ENCODE data around the gene TMEM272. TPM values are rescaled to one million over a fixed set of nuclear protein-coding genes. Genes with fewer than 3 reads are reported as not detected.

TMEM272 gene
- total RNA-seq, 3 donors from 2014 or later (not counting 1 experiment from before 2014, with no cell fraction given): 0.08 TPM; not detected in 2

- peaks cover 11 to 36% of the 10 kb centered on the region in 2 donors for H3K27me3 Mint-ChIP-seq (ENCODE audit: low read depth in 2 of 2)
- no peak for ATAC-seq
- H3K4me1 Mint-ChIP-seq: no peaks in the 10 kb centered on the region
- intact Hi-C loops (cut with micrococcal nuclease): no loop called here
- no peak overlapping the region for H3K4me3 Mint-ChIP-seq
- WGBS (ENCODE audit: insufficient coverage): no CpG with 5 or more reads among the region's 1 CpG
- no peak for DNase-seq
- Histone ChIP-seq H3K27me3 (ENCODE audit: control insufficient read depth, insufficient read depth, low read length) (peaks cover 2% of the 10 kb centered on the region), H3K36me3 (ENCODE audit: control insufficient read depth, insufficient read depth, low read length) (no peaks in the 10 kb centered on the region), H3K4me1 (ENCODE audit: control insufficient read depth, insufficient read depth, low read length) (no peaks in the 10 kb centered on the region), H3K4me3 (ENCODE audit: low read length) (no peak overlapping the region), H3K27ac (ENCODE audit: low read length) (no peak overlapping the region), H3K9me3 (ENCODE audit: control insufficient read depth, insufficient read depth, low read length) (no peaks in the 10 kb centered on the region)
- no peaks in the 10 kb centered on the region for H3K36me3 Mint-ChIP-seq
- H3K27ac Mint-ChIP-seq: no peak overlapping the region
- TF ChIP-seq CTCF (IDR thresholded peaks at IDR 0.05): no peak
- H3K9me3 Mint-ChIP-seq: no peaks in the 10 kb centered on the region
Observed at GRCh38 chr13:51856998-51857397, 12.0 kb upstream of the TMEM272 start.

- Mint-ChIP-seq H3K36me3 (no peaks in the 10 kb centered on the region), H3K27ac (no peak overlapping the region), H3K9me3 (no peaks in the 10 kb centered on the region), H3K27me3 (ENCODE audit: low read depth in 2 of 2) (peaks cover 12 to 34% of the 10 kb centered on the region in 2 donors), H3K4me1 (no peaks in the 10 kb centered on the region), H3K4me3 (no peak overlapping the region)
- WGBS (ENCODE audit: insufficient coverage): 100% methylated on average over 1 of the region's 1 CpG
- intact Hi-C loops (cut with micrococcal nuclease): no loop called here
- no peaks in the 10 kb centered on the region for H3K9me3 ChIP-seq (ENCODE audit: control insufficient read depth, insufficient read depth, low read length)
- no peak overlapping the region for H3K27ac ChIP-seq (ENCODE audit: low read length)
- H3K4me3 ChIP-seq (ENCODE audit: low read length): no peak overlapping the region
- H3K36me3 ChIP-seq (ENCODE audit: control insufficient read depth, insufficient read depth, low read length): no peaks in the 10 kb centered on the region
- no peak for TF ChIP-seq CTCF (IDR thresholded peaks at IDR 0.05)
- peaks cover 2% of the 10 kb centered on the region for H3K27me3 ChIP-seq (ENCODE audit: control insufficient read depth, insufficient read depth, low read length)
- H3K4me1 ChIP-seq (ENCODE audit: control insufficient read depth, insufficient read depth, low read length): no peaks in the 10 kb centered on the region
- no peak for DNase-seq
- ATAC-seq: no peak
Observed at GRCh38 chr13:51856027-51856736, 11.2 kb upstream of the TMEM272 start.

DNA sequence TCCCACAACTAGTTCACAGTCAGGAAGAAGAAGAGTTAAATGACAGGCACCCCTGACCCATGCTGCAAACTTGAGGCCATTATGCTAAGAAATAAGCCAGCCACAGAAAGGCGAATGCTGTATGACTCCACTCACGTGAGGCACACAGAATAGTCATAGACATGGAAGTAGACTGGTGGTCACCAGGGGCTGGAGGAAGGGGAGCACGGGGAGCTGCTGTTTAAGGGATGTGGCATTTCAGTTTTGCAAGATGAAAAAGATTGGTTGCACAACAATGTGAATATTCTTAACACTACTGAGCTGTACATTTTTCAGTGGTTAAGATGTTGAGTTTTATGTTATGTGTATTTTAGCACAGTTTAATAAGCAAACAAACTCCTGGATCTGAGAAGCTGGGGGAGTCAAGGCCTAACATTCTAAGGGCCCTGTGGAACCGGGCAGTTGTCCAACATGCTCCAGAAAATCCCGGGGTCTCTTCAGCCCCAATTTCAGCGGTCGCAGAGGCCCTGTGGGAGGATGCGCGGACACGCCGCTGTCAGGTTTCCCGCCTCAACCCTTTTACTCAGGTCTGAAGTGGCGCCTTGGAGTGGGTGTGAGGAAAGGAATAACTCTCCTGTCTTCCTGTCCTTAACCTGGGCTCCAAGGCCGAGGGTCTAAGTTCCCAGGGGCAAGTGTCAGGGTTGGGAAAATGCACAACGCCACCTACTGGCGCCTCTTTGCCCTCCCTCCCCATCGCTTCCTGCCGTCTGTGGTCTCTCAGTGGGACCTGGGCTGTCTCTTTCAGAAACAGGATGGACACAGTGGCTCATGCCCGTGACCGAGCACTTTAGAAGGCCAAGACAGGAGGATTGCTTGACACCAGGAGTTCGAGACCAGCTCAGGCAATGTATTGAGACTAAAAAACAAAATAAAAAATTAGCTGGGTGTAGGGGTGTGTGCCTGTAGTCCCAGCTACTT lies 4.4 kb upstream of the TMEM272 start:
- peaks cover 0 to 7% of the 10 kb centered on the region in 2 donors for H3K4me1 Mint-ChIP-seq
- Histone ChIP-seq H3K4me1 (ENCODE audit: control insufficient read depth, insufficient read depth, low read length) (peaks cover 6% of the 10 kb centered on the region), H3K36me3 (ENCODE audit: control insufficient read depth, insufficient read depth, low read length) (no peaks in the 10 kb centered on the region), H3K9me3 (ENCODE audit: control insufficient read depth, insufficient read depth, low read length) (no peaks in the 10 kb centered on the region), H3K4me3 (ENCODE audit: low read length) (no peak overlapping the region), H3K27me3 (ENCODE audit: control insufficient read depth, insufficient read depth, low read length) (peaks cover 2% of the 10 kb centered on the region), H3K27ac (ENCODE audit: low read length) (no peak overlapping the region)
- no peak overlapping the region for H3K4me3 Mint-ChIP-seq
- 63% methylated on average over 18 of the region's 21 CpGs for WGBS (ENCODE audit: insufficient coverage)
- peaks cover 7 to 13% of the 10 kb centered on the region in 2 donors for H3K27me3 Mint-ChIP-seq (ENCODE audit: low read depth in 2 of 2)
- H3K9me3 Mint-ChIP-seq: no peaks in the 10 kb centered on the region
- DNase-seq: peak in 1 of 2 donors; percentile 65
- intact Hi-C loops (cut with micrococcal nuclease): loop anchor here (2.0 kb wide), 1 partner anchor 35 kb away; no protein-coding TSS in a partner anchor
- TF ChIP-seq CTCF (IDR thresholded peaks at IDR 0.05): peak; percentile 46
- ATAC-seq: peak in 2 of 3 donors; percentile 42 to 60
- H3K36me3 Mint-ChIP-seq: no peaks in the 10 kb centered on the region
- no peak overlapping the region for H3K27ac Mint-ChIP-seq
